K562 (cell line): ENCODE data around the gene ANKRD65. TPM values are rescaled to one million over a fixed set of nuclear protein-coding genes. Genes with fewer than 3 reads are reported as not detected.

Source experiments
- CBFB ChIP-seq: sonication (generic); formaldehyde crosslinking; IDR thresholded peaks from 2 replicates; pipeline ENCODE4 v1.4.0; 2020; ENCODE audit warnings: mild to moderate bottlenecking, missing genetic modification reagents
- CC2D1A ChIP-seq: fragments of 450-650 bp; IDR thresholded peaks from 2 replicates; pipeline ENCODE4 v1.6.1; 2017; ENCODE audit warnings: mild to moderate bottlenecking
- CREB5 ChIP-seq: fragments of 250-450 bp; sonication (Bioruptor Pico); IDR thresholded peaks from 2 replicates; pipeline ENCODE4 v1.5.0; 2020; ENCODE audit warnings: mild to moderate bottlenecking
- NFE2 ChIP-seq: IDR thresholded peaks from 2 replicates; pipeline ENCODE4 v1.6.1; 2014; ENCODE audit warnings: antibody characterized with exemption, low read depth
- PRPF4 ChIP-seq: fragments of 200-400 bp; formaldehyde crosslinking; IDR thresholded peaks from one replicate; pipeline ENCODE4 v1.6.1; 2017; ENCODE audit warnings: low read length, low read depth, mild to moderate bottlenecking; ENCODE audit not compliant: insufficient read depth, poor library complexity, severe bottlenecking
- RBM15 ChIP-seq: fragments of 200-400 bp; formaldehyde crosslinking; IDR thresholded peaks from 2 replicates; pipeline ENCODE4 v1.6.1; 2018; ENCODE audit warnings: mild to moderate bottlenecking, low read length, moderate library complexity; ENCODE audit not compliant: insufficient read depth
- SRSF9 ChIP-seq: fragments of 200-400 bp; formaldehyde crosslinking; IDR thresholded peaks from 2 replicates; pipeline ENCODE4 v1.6.1; 2017; ENCODE audit warnings: low read depth, low read length, borderline replicate concordance
- ZNF830 ChIP-seq: fragments of 250-450 bp; sonication (Bioruptor Pico); IDR thresholded peaks from 2 replicates; pipeline ENCODE4 v1.5.0; 2021; ENCODE audit warnings: mild to moderate bottlenecking
- polyA plus RNA-seq, 8 experiments: library from polyadenylated mRNA; depleted of rRNA in 4 of 8; stranded (reverse) in 5 of 8; unstranded in 3 of 8; fragments of >200 nt; fragmentation: Nextera tagmentation in 2 of 8; fragmentation: Illumina TruSeq in 1 of 8; extraction: Ambion mirVana in 2 of 8; extraction: Trizol in 1 of 8; gene quantifications; 2 replicates each; pipeline versions ENCODE4 v1.2.1 to v1.2.3, GENCODE V29; 2011 to 2014; ENCODE audit warnings: inconsistent platforms in 1 of 8, missing spikeins in 1 of 8
- total RNA-seq, 7 experiments: library from RNA; depleted of rRNA in 6 of 7; stranded (reverse); fragments of >200 nt in 6 of 7; fragmentation: Illumina TruSeq in 2 of 7; extraction: Trizol in 2 of 7; gene quantifications; 2 replicates each; pipeline versions ENCODE4 v1.2.1 to v1.2.3, GENCODE V29; 2011 to 2021; ENCODE audit warnings: low replicate concordance in 1 of 7
- TF ChIP-seq, protein P1 (sequence below), 2 experiments: fragments of 450-650 bp; formaldehyde crosslinking in 1 of 2; IDR thresholded peaks; 2 replicates each; pipeline versions ENCODE4 v1.4.0 to v1.6.1; 2014 to 2020; ENCODE audit warnings: mild to moderate bottlenecking in 2 of 2, borderline replicate concordance in 1 of 2, low read depth in 1 of 2

Gene ANKRD65
- total and polyA plus RNA-seq, 9 of the 15 experiments (the other 6 are each of a cell fraction or from before 2014, with no cell fraction given) = not detected

DNA sequence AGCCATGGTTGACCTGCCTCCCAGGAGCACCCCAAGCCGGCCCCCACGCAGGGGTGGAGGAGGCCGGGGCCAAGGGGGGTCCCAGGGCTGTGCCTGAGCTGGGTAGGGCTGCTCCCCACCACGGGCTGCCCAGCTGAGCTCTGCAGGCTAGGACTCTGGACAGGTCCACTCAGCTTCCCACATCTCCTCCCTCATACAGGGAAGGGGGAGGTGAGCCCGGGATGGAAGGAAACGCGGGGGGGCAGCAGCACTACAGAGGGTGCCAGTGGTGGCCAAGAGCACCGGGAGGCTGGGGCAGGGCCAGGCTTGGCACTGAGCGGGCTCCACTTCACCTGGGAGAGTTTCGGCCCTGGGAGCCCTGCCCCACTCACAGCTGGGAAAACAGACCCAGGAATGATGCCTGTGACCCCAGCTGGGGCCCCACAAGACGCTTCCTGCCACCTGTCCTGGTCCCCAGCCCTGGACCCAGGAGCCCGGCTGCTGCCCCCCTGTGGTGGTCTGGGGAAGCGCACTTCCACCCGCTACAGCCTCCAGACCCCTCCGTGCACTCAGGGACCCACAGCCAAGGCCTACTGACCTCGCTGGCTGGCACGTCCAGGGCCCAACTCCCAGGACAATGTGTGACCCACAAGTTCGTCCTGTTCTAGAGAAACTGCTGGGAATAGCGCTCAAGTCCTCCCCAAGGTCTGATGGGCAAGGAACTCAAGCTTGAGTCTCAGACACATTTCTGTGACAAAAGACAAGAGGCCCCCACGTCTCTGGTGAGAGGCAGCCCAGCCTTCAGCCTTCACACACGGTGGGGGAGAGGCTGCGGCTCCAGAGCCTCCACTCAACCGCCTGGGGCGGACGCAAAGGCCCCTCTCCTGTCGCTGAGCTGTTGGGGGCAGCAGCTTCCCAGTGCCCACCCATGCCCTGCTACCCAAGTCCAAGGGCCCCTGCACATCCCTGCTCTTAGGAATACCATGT is 49.0 kb downstream of the ANKRD65 start (continued):
- TF ChIP-seq CREB5 (no peak), NFE2 (no peak), RBM15 (no peak), PRPF4 (no peak), CC2D1A (no peak), CBFB (CRISPR knock-in tag) (no peak; the same call in 1 of the 2 replicates), SRSF9 (no peak), ZNF830 (CRISPR knock-in tag) (0 out of 2 replicates have a peak, but pooled peaks have one; percentile 49)
- TF ChIP-seq, protein P1, sequence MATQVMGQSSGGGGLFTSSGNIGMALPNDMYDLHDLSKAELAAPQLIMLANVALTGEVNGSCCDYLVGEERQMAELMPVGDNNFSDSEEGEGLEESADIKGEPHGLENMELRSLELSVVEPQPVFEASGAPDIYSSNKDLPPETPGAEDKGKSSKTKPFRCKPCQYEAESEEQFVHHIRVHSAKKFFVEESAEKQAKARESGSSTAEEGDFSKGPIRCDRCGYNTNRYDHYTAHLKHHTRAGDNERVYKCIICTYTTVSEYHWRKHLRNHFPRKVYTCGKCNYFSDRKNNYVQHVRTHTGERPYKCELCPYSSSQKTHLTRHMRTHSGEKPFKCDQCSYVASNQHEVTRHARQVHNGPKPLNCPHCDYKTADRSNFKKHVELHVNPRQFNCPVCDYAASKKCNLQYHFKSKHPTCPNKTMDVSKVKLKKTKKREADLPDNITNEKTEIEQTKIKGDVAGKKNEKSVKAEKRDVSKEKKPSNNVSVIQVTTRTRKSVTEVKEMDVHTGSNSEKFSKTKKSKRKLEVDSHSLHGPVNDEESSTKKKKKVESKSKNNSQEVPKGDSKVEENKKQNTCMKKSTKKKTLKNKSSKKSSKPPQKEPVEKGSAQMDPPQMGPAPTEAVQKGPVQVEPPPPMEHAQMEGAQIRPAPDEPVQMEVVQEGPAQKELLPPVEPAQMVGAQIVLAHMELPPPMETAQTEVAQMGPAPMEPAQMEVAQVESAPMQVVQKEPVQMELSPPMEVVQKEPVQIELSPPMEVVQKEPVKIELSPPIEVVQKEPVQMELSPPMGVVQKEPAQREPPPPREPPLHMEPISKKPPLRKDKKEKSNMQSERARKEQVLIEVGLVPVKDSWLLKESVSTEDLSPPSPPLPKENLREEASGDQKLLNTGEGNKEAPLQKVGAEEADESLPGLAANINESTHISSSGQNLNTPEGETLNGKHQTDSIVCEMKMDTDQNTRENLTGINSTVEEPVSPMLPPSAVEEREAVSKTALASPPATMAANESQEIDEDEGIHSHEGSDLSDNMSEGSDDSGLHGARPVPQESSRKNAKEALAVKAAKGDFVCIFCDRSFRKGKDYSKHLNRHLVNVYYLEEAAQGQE (IDR thresholded peaks at IDR 0.05; ENCODE audit: borderline replicate concordance) = peak; percentile 64; the same call in 1 of the 2 replicates
- TF ChIP-seq, protein P1 (CRISPR knock-in tag; IDR thresholded peaks at IDR 0.05; ENCODE audit: low read depth) = no peak; the same call in 1 of the 2 replicates
